Limb (tissue), 2 donors: Measurements from ENCODE around the gene GDF15.

Experiments used
- DNase-seq, 2 donors: peaks; one replicate each; pipeline ENCODE4 v3.0.0-alpha.2; 2016; ENCODE audit errors: extremely low spot score in 2 of 2

GDF15 gene

DNA sequence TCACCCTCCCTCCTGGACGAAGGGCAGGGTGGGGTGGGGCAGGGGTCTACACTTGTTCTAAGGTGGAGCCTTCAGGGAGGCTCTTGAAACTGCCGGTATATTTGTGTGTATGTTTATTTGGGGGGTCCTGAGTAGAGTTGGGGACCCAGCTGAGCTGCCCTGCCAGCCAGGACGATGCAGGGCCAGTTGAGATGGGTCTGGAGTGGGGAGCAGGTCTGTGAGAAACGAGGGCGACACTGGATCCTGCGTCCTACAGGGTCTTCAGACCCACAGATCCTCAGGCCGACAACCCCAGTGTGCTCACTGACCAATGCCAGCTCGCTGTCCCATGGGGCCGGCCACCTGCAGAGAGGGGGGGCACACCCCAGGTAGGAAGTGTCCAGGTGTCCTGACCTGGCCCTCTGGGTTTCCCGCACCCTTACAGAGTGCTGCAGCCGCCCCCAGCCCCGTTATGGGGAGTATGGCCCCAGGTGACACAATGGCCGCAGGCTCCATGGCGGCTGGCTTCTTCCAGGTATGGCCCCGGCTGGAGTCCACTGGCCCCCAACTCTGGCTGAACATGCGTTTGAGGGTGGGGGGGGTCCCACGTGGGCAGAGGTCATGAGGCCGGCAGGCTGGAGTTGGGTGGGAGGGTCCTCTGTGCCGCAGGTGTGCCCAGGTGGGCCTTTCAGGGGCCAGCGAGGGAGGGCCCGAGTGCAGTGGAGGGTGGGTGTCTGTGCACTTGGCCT is 44.6 kb downstream of the GDF15 start:
- no peak for DNase-seq

DNA sequence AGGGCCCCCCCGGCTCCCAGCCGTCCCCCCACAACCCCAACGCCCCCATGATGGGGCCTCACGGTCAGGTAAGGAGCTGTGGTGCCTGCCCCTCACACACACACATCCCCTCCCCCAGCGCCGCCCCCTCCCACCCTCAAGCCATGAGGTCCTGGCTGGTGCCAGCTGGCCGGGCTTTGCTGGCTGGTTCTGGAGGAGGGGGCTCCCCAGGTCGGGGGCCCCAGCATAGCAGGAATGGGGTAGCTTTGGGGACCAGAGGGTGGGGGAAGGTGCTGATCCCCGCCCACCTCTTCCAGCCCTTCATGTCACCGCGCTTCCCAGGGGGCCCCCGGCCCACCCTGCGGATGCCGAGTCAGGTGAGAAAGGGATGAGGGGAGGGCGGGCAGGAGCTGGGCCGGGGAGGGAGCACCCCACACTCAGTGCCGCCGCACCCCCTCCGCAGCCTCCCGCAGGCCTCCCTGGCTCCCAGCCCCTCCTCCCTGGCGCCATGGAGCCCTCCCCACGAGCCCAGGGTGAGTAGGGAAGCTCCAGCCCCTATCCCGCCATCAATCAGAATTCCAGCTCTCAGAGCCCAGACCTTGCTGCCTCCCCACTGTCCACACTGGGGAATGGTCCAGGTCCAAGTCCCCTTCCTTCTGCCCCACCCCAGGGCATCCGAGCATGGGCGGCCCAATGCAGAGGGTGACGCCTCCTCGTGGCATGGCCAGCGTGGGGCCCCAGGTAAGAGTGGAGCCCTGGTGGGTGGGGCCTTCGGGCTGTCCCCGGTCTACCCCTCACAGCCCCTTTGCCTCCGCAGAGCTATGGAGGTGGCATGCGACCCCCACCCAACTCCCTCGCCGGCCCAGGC is 45.6 kb downstream of the GDF15 start:
- no peak for DNase-seq

DNA sequence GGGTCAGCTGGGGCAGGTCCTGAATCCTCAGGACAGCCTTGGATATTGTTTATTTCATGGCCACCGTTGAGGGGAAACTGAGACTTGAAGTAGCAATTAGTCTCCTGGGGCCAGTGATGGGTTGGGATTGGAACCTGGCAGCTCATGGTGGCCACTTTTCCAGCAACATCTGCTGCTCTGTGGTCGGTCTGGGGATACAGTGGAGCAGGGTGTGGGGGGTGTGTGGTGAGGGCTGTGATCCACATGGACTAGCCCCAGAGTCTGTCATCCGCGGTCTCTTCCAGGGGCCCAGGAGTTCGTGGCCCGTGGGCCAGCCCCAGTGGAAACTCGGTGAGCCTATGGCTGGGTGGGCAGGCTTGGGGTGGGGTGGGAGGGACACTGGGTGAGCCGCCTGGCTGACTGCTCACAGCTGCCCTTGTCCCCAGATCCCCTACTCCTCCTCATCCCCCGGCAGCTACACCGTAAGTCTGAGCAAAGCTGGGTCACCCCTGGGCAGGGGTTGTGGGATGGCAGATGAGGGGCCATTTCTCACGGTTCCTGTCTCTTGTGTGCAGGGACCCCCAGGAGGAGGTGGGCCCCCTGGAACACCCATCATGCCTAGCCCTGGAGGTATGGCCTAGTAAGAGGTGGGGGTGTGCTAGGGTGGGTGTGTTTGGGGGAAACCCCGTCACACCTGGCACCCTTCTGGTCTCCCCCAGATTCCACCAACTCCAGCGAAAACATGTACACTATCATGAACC is 46.5 kb downstream of the GDF15 start:
- DNase-seq: no peak

DNA sequence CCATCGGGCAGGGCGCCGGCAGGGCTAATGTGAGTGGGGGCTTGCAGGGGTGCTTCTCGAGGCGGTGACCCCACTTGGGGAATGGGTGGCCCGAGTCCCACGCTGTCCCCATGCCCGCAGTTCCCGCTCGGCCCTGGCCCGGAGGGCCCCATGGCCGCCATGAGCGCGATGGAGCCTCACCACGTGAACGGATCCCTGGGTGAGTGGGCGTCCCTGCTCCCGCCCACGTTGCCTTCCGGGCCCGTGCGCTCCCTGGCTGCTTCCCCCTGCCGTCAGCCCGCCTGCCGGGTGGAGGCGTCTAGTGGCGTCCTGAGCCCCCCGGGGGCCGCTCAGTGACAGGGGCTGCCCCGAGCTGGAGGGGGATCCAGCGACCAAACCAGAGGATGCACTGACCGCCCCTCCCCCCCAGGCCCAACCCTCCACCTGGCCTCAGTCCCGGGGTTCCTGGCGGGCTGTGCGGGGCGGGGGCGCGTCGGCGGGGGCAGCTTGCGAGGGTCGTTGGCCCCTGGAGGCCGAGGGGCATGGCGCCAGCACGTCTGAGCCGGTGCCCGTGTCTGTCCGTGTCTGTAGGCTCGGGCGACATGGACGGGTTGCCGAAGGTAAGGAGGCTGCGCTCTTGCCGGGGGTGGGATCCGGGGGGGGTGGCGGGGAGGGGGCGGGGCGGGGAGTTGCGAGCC is 47.2 kb downstream of the GDF15 start:
- DNase-seq: peak in 1 of 2 donors; percentile 80

DNA sequence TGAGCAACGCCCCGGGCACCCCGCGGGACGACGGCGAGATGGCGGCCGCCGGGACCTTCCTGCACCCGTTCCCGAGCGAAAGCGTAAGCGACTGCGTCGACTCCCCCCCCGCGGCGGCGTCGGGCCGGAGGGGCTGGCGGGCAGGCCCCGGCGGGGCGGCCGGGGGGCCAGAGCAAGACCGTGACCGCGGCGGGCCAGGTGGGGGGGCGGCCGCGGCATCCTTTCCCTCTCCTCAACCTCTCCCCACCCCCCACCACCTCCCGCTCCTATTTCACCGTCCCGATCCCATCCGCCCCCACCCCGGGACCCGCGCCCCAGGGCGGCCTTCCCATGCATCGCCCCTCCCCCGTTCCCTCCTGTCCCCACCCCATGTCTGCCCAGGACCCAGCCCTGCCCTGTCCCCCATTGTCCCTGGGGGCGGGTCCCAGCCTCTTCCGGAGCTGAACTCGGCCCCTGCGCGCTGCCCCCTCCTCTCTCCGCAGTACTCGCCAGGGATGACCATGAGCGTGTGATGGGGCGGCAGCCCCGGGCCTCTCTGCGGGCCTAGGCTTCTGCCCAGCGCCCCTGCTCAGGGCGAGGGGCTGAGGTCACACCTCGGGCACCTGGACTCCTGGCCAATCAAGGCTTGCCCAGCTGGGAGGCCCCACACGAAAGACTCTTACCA is 47.9 kb downstream of the GDF15 start:
- DNase-seq: peak in 1 of 2 donors; percentile 69

DNA sequence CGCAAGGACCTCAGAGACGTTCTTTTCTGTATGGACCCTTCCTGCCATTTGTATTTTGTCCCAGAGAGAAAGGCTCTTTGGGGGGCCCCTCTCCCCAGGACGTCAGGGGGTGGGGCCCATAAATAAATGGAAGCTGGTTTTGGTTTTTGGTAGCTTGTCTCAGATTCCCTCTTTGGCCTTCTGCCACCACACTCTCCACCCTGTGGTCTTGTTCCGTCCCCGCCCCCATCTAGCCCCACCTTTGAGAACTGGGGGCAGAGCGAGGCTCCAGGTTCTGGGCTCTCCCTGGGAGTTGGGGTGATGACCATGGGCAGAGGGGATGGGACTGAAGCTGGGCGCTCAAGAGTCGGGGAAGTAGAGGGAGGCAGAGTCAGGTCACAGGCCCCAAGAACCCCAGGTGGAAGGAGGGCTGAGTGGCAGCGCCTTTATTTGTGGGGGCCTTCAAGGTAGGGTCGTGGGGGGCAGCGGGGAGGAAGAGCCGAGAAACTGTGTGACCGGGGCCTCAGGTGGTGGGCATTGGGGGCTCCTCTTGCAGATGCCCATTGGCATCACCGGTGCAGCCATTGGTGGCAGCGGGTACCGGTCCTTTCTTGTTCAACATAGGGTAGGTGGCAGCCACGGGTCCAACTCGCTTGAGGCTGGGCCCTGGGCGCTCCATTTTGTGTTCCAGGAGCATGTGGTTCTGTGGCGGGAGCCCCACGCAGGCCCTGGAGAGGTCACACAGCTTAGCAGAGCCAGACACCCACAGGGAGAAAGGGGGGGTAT is 48.6 kb downstream of the GDF15 start:
- DNase-seq: no peak

DNA sequence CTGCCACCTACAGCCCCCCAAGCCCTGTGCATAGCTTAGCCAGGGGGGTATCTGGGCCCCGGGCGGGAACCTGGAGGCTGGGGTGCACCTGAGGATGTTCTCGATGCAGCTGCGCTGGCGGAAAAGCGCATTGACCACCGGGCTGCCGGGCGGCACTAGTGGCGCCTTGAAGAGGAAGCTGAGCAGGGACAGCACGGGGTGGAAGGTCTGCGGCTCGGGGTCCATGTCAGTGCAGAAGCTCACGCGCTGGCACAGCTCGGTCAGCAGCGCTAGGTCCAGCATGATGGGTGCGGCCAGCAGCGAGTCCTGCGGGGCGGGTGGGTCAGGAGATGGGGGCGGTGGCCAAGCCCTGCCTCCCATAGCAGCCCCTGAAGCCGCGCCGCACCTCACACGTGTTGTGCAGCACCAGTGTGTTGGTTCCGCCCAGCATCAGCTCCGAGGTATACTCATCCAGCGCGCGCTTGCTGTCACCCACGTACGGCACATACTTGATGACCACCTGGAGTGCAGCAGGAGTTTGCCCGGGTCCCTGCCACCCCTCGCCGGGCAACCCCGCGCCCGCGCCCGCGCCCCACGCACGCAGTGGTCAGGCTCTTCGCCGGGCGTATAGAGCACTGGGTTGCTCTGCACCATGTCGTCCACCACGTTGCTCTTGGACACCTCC is 49.4 kb downstream of the GDF15 start:
- no peak for DNase-seq

DNA sequence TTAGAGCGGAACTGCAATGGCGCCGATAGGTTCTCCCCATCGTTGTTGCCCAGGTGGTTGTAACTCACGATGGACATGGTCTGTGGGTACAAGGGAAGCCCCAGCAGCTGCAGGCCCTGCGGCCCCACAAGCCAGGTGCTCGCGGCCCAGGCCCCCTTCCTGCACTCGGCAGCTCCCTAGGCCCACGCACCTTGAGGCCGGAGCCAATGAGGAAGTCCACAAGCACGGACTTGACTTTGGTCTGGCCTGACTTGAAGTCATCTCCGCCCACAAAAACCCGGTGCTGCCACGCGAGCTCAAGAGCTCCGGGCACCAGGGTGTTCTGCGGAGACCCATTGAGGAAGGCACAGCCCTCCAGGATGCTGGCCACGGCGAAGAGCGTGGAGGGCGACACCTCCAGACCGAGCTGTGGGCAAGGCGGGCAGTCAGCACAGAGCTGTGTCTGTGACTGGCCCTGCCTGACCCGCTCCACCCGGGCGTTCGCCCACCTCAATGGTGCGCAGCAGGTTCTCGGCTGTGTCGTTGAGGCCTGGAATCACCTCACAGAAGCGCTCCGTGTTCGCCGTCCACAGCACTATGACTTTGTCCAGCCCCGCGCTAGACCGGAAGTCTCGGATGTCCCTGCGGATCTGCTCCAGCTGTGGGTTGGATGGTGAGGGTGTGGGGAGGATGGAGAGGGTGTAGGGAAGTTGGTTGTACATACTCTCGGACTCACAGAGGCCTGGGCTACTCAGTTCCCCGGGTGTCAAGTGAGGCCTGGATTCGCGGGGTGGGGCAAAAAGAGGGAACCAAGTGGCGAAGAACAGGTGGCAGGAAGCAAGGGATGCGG is 50.1 kb downstream of the GDF15 start:
- DNase-seq: no peak

DNA sequence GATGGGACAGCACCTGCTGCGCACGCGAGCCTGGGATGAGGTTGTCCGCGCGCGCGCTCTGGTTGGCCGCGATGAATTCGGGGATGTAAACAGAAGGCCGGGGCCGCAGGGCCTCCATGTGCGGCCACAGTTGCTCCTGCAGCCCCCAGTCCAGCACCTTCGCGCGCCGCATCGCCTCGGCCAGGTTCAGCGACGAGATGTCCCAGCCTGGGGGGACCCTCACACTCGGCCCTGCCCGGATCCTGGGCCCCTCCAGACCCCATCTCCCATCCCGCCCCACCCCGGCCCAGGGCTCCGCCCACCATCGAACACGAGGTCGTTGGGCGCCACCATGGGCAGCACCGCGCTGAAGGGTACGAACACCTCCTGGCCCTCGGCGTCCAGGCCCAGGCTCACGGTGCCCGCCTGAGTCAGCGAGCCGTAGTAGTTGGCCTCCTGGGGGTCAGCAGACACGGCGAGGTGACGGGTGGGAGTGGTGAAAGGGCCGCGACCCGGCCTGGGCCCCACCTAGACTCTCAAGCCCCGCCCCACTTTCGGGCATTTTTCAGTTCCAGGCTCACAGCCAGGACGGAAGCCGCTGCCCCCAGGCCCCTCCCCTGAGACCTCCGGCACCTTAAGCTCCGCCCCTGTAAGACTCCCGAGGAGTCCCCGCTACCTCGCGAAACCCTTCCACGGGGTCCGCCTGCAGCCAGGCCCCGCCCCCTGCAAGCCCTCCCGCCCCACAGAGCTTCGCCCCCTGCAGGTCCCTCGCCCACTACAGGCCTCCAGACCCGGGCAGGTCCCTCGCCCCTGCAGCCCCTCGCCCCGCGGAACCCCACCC is 50.9 kb downstream of the GDF15 start:
- peak; percentile 59 to 87 for DNase-seq

DNA sequence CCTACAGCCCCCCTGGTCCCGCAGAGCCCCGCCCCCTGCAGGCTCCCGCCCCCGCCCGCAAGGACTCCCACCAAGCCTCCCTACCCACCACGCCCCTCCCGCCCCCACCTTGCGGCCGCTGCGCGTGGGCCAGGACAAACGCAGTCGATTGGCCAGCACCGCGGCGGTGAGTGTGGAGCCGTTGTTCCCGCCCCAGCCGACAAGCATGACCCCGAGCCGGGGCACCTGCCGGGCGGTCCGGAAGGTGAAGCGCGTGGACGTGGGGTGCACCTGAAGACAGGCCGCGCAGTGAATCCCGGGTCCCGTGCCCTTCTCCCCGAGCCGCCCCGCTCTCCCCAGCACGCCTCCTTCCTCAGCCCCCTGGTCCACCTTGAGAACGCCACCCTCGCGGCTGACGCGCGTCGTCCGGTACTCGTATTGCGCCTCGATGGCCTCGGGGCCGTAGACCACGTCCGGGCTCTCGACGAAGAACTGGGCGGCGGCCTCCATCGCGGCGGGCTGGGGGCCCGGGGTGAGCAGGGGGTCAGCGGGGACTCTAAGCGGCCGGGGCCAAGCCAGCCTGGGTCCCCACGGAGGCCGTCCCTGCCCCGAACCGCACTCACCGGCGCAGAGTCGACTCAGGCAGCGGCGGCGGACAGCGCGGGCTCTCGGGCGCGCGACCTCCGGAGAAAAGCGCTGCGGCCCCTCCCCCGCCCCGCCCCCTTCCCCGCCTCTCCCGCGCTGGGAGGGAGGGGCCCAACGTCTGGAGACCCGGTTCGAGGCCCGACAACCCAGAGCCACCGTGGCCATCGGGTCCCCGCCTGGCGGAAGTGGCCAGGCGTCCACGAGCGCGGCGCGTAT is 51.8 kb downstream of the GDF15 start, which contains the start of gene ISYNA1:
Gene ISYNA1, minus strand, starts transcription at position 643 of the 840 bp plus-strand sequence. Its CDS starts 154 bp downstream, at position 489.
- DNase-seq: peak; percentile 37 to 87

DNA sequence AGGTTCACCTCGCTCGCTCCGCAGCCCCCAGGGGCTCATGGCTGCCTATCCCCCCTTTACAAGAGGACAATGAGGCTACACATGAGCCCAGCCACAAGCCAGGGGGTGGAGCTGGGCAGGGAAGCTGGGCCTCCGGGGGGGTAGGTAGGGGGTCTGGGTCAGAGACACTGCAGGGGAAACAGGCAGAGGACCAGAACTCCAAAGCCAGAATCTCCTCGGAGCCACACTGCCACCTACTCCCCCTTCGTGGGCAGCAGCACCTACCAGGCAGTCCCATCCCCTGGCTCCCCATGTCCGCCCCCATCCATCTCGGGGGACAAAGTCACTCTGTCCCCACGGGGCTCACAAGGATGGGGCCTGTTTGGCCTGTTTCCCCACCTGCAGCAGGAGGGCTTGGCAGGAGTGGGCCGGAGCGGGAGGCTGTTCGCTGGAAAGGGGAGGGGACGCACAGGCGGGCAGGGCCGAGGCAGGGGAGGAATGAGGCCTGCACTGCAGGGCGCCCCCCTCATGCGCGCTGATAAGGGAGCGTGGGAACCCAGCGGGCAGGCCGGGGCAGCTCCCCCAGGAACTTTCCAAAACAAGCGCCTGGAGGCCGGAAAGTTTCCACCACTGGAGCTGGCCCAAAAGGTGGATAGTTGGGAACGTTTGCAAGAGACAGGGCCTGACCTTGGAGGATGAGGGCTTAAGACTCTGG is 52.5 kb downstream of the GDF15 start:
- DNase-seq: peak; percentile 24 to 73
